ENCODE results near the gene CBX1. TPM values are rescaled to one million over a fixed set of nuclear protein-coding genes. Genes with fewer than 3 reads are reported as not detected.

The CBX1 gene
- total RNA-seq, 2 experiments from 2014 or later = 52.3 to 53.0 TPM

- H3K36me3 Mint-ChIP-seq (ENCODE audit: low read depth) = peaks cover 66% of the 10 kb centered on the region
- intact Hi-C loops (cut with micrococcal nuclease) = no loop called here
- H3K9me3 Mint-ChIP-seq = no peaks in the 10 kb centered on the region
- ATAC-seq (no peak), DNase-seq (no peak)
- peaks cover 34% of the 10 kb centered on the region for H3K4me1 Mint-ChIP-seq (ENCODE audit: low read depth)
- no peak overlapping the region for H3K4me3 Mint-ChIP-seq
- H3K27ac Mint-ChIP-seq = peak overlapping the region; percentile 63
- no peaks in the 10 kb centered on the region for H3K27me3 Mint-ChIP-seq
- ChIA-PET CTCF (interaction anchor here (1.2 to 16.7 kb wide), 4 partner anchors 9 to 33 kb away, joined by 4 to 186 read pairs (median 22); no protein-coding TSS in a partner anchor), POLR2A (interaction anchor here (0.6 to 8.4 kb wide), 3 partner anchors 8 to 422 kb away, joined by 3 to 82 read pairs (median 9); partner anchors contain the start of gene NFE2L1)
- TF ChIP-seq CTCF (IDR thresholded peaks at IDR 0.05) = no peak
Observed at GRCh38 chr17:48059125-48059668, 42.1 kb downstream of the CBX1 start.

GRCh38 chr17:48058393-48059124, 42.7 kb downstream of the CBX1 start:
- Mint-ChIP-seq H3K36me3 (ENCODE audit: low read depth) (peaks cover 66% of the 10 kb centered on the region), H3K27ac (peak overlapping the region; percentile 63)
- TF ChIP-seq CTCF (IDR thresholded peaks at IDR 0.05) = no peak

GRCh38 chr17:48057626-48058025, 43.7 kb downstream of the CBX1 start:
- intact Hi-C loops (cut with micrococcal nuclease) = no loop called here
- peaks cover 67% of the 10 kb centered on the region for H3K36me3 Mint-ChIP-seq (ENCODE audit: low read depth)
- TF ChIP-seq CTCF (IDR thresholded peaks at IDR 0.05) = no peak
- H3K4me3 Mint-ChIP-seq = no peak overlapping the region
- ChIA-PET POLR2A (interaction anchor here (2.3 to 8.4 kb wide), 2 partner anchors 10 to 12 kb away, joined by 9 to 82 read pairs; partner anchors contain the start of gene NFE2L1), CTCF (interaction anchor here (1.1 to 16.7 kb wide), 7 partner anchors 8 to 560 kb away, joined by 3 to 186 read pairs (median 10); partner anchors contain the start of genes CDK5RAP3 and NFE2L1)
- no peaks in the 10 kb centered on the region for H3K9me3 Mint-ChIP-seq
- H3K27ac Mint-ChIP-seq = peak overlapping the region; percentile 99
- H3K27me3 Mint-ChIP-seq = no peaks in the 10 kb centered on the region
- DNase-seq (no peak), ATAC-seq (no peak)
- H3K4me1 Mint-ChIP-seq (ENCODE audit: low read depth) = peaks cover 45% of the 10 kb centered on the region

More at GRCh38 chr17:48058393-48059124, 42.7 kb downstream of the CBX1 start:
- intact Hi-C loops (cut with micrococcal nuclease) = no loop called here
- Mint-ChIP-seq H3K4me3 (no peak overlapping the region), H3K4me1 (ENCODE audit: low read depth) (peaks cover 36% of the 10 kb centered on the region), H3K9me3 (no peaks in the 10 kb centered on the region), H3K27me3 (no peaks in the 10 kb centered on the region)
- ATAC-seq = no peak
- DNase-seq = no peak
- CTCF ChIA-PET = interaction anchor here (1.1 to 16.7 kb wide), 7 partner anchors 9 to 559 kb away, joined by 3 to 186 read pairs (median 4); partner anchors contain the start of gene CDK5RAP3
- POLR2A ChIA-PET = interaction anchor here (2.3 to 8.4 kb wide), 2 partner anchors 9 to 13 kb away, joined by 9 to 82 read pairs; partner anchors contain the start of gene NFE2L1

GRCh38 chr17:48056879-48057278, 44.4 kb downstream of the CBX1 start:
- TF ChIP-seq CTCF (IDR thresholded peaks at IDR 0.05) = no peak
- Mint-ChIP-seq H3K9me3 (no peaks in the 10 kb centered on the region), H3K27ac (peak overlapping the region; percentile 99), H3K4me3 (peak overlapping the region; percentile 61), H3K36me3 (ENCODE audit: low read depth) (peaks cover 68% of the 10 kb centered on the region), H3K27me3 (no peaks in the 10 kb centered on the region), H3K4me1 (ENCODE audit: low read depth) (peaks cover 52% of the 10 kb centered on the region)
- POLR2A ChIA-PET = interaction anchor here (0.9 to 8.4 kb wide), 5 partner anchors 11 to 85 kb away, joined by 3 to 82 read pairs (median 9); partner anchors contain the start of gene NFE2L1
- CTCF ChIA-PET = interaction anchor here (1.4 to 16.7 kb wide), 6 partner anchors 10 to 86 kb away, joined by 3 to 186 read pairs (median 8); partner anchors contain the start of genes CDK5RAP3 and NFE2L1
- intact Hi-C loops (cut with micrococcal nuclease) = no loop called here
- no peak for DNase-seq
- no peak for ATAC-seq

All from activated CD8-positive, alpha-beta T cell treated with anti-CD3 and anti-CD28 coated beads for 36 hours (primary cell).